IMR-90 (cell line): Measurements from ENCODE around the gene MGAT3. TPM values are rescaled to one million over a fixed set of nuclear protein-coding genes. Genes with fewer than 3 reads are reported as not detected.

Experiments used
- ATAC-seq: fragments of 200-7000 bp; cut with Tn5 transposase; 2 replicates; pipeline ENCODE4 v1.9.1; 2020; ENCODE audit warnings: low read depth, mild to moderate bottlenecking, moderate library complexity
- BruUV-seq: library from RNA; stranded (reverse); fragments of 400-500 nt; replicated peaks from 2 replicates; lab custom pipeline; 2021; lab: Mats Ljungman, UMichigan
- CTCF ChIA-PET: fragments of 300-600 bp; formaldehyde crosslinking; extraction: SDS; loops from one replicate; lab custom pipeline; 2021; ENCODE audit warnings: antibody characterized with exemption; lab: Yijun Ruan, JAX
- POLR2A ChIA-PET: fragments of 300-600 bp; sonication (Branson Sonifier 250); formaldehyde crosslinking; loops from one replicate; lab custom pipeline; 2022; ENCODE audit warnings: antibody characterized with exemption; ENCODE audit not compliant: unreplicated experiment; lab: Charles Lee
- DNase-seq: peaks from one replicate; pipeline ENCODE4 v3.0.0; 2013
- H2AFZ ChIP-seq: replicated peaks from 2 replicates; pipeline ENCODE3; 2013; ENCODE audit warnings: low read length, mild to moderate bottlenecking; ENCODE audit not compliant: poor library complexity
- H2AK5ac ChIP-seq: 2 replicates; pipeline ENCODE4 v1.6.1; 2013; ENCODE audit warnings: low read depth, low read length, inconsistent platforms
- H2AK9ac ChIP-seq: replicated peaks from 2 replicates; pipeline ENCODE3; 2013; ENCODE audit warnings: mild to moderate bottlenecking, low read depth, low read length, moderate library complexity; ENCODE audit not compliant: poor library complexity
- H2BK120ac ChIP-seq: 2 replicates; pipeline ENCODE4 v1.6.1; 2013; ENCODE audit warnings: low read depth, low read length, inconsistent platforms
- H2BK15ac ChIP-seq: 3 replicates; pipeline ENCODE4 v1.6.1; 2013; ENCODE audit warnings: low read depth, low read length, inconsistent platforms
- H2BK20ac ChIP-seq: 2 replicates; pipeline ENCODE4 v1.6.1; 2013; ENCODE audit warnings: low read depth, mild to moderate bottlenecking, inconsistent platforms, low read length, moderate library complexity
- H2BK5ac ChIP-seq: 2 replicates; pipeline ENCODE4 v1.6.1; 2013; ENCODE audit warnings: mild to moderate bottlenecking, low read depth, low read length, inconsistent platforms; ENCODE audit not compliant: poor library complexity, severe bottlenecking
- H3K14ac ChIP-seq: replicated peaks from 2 replicates; pipeline ENCODE4 v1.6.1; 2013; ENCODE audit warnings: low read depth, low read length, inconsistent platforms
- H3K18ac ChIP-seq: 2 replicates; pipeline ENCODE4 v1.6.1; 2013; ENCODE audit warnings: low read depth, low read length, control low read depth
- H3K23ac ChIP-seq: 2 replicates; pipeline ENCODE4 v1.6.1; 2013; ENCODE audit warnings: low read depth, low read length, inconsistent platforms
- H3K27ac ChIP-seq: 2 replicates; pipeline ENCODE4 v1.5.1; 2013; ENCODE audit warnings: mild to moderate bottlenecking, control low read depth, low read length; ENCODE audit not compliant: insufficient read depth
- H3K27me3 ChIP-seq: 2 replicates; pipeline ENCODE4 v1.6.1; 2013; ENCODE audit warnings: low read length; ENCODE audit not compliant: control insufficient read depth, insufficient read depth
- H3K36me3 ChIP-seq: 2 replicates; pipeline ENCODE4 v1.6.1; 2013; ENCODE audit warnings: low read length, mixed read lengths; ENCODE audit not compliant: control insufficient read depth, insufficient read depth
- H3K4ac ChIP-seq: 2 replicates; pipeline ENCODE4 v1.6.1; 2013; ENCODE audit warnings: low read depth, low read length, inconsistent platforms
- H3K4me1 ChIP-seq: 2 replicates; pipeline ENCODE4 v1.6.1; 2013; ENCODE audit warnings: low read length, mixed read lengths; ENCODE audit not compliant: control insufficient read depth, insufficient read depth
- H3K4me2 ChIP-seq: 2 replicates; pipeline ENCODE4 v1.6.1; 2013; ENCODE audit warnings: low read depth, mild to moderate bottlenecking, control low read depth, low read length, moderate library complexity
- H3K4me3 ChIP-seq: 2 replicates; pipeline ENCODE4 v1.5.1; 2013; ENCODE audit warnings: low read depth, mild to moderate bottlenecking, control low read depth, low read length, moderate library complexity; ENCODE audit not compliant: insufficient read depth
- H3K56ac ChIP-seq: 2 replicates; pipeline ENCODE4 v1.6.1; 2013; ENCODE audit warnings: low read length, inconsistent platforms; ENCODE audit not compliant: insufficient read depth; ENCODE audit errors: extremely low read depth
- H3K79me1 ChIP-seq, 2 experiments: 2 replicates each; pipeline ENCODE4 v1.6.1; 2013; ENCODE audit warnings: low read length in 2 of 2, inconsistent platforms in 1 of 2, low read depth in 1 of 2
- H3K9ac ChIP-seq: 2 replicates; pipeline ENCODE4 v1.6.1; 2013; ENCODE audit warnings: low read depth, low read length, control low read depth
- H3K9me1 ChIP-seq: 2 replicates; pipeline ENCODE4 v1.6.1; 2013; ENCODE audit warnings: low read length, inconsistent platforms; ENCODE audit not compliant: insufficient read depth
- H3K9me3 ChIP-seq: 2 replicates; pipeline ENCODE4 v1.6.1; 2013; ENCODE audit warnings: low read length; ENCODE audit not compliant: control insufficient read depth, insufficient read depth
- H4K20me1 ChIP-seq: 2 replicates; pipeline ENCODE4 v1.6.1; 2013; ENCODE audit warnings: low read length, inconsistent platforms; ENCODE audit not compliant: insufficient read depth
- H4K5ac ChIP-seq: 2 replicates; pipeline ENCODE4 v1.6.1; 2013; ENCODE audit warnings: mild to moderate bottlenecking, low read depth, low read length, control low read depth
- H4K8ac ChIP-seq, 2 experiments: 2 replicates each; pipeline ENCODE4 v1.6.1; 2013; ENCODE audit warnings: low read depth in 2 of 2, low read length in 2 of 2, control low read depth in 1 of 2, inconsistent platforms in 1 of 2
- H4K91ac ChIP-seq: 2 replicates; pipeline ENCODE4 v1.6.1; 2013; ENCODE audit warnings: low read depth, low read length, inconsistent platforms; ENCODE audit not compliant: insufficient read depth
- BHLHE40 ChIP-seq: fragments of 150-350 bp; IDR thresholded peaks from 2 replicates; pipeline ENCODE4 v1.6.1; 2016; ENCODE audit warnings: mild to moderate bottlenecking, low read depth, low read length
- CEBPB ChIP-seq: IDR thresholded peaks from 2 replicates; pipeline ENCODE4 v1.6.1; 2012; ENCODE audit warnings: low read depth, low read length, improper control_type of control experiment
- CHD1 ChIP-seq: IDR thresholded peaks from 2 replicates; pipeline ENCODE4 v1.6.1; 2012; ENCODE audit warnings: low read depth, low read length, improper control_type of control experiment
- CTCF ChIP-seq: conservative IDR thresholded peaks from 2 replicates; pipeline ENCODE4 v1.5.1; 2012; ENCODE audit warnings: mild to moderate bottlenecking, low read depth, low read length, improper control_type of control experiment
- ELK1 ChIP-seq: fragments of 150-350 bp; IDR thresholded peaks from 2 replicates; pipeline ENCODE4 v1.6.1; 2016; ENCODE audit warnings: low read depth, mild to moderate bottlenecking, low read length, moderate library complexity, borderline replicate concordance
- FOS ChIP-seq: fragments of 150-350 bp; IDR thresholded peaks from 2 replicates; pipeline ENCODE4 v1.6.1; 2016; ENCODE audit warnings: low read depth, low read length
- MAFK ChIP-seq: IDR thresholded peaks from 2 replicates; pipeline ENCODE4 v1.6.1; 2012; ENCODE audit warnings: low read depth, low read length, improper control_type of control experiment
- MAZ ChIP-seq: IDR thresholded peaks from 2 replicates; pipeline ENCODE4 v1.6.1; 2012; ENCODE audit warnings: low read depth, mild to moderate bottlenecking, low read length, improper control_type of control experiment, moderate library complexity, borderline replicate concordance
- MXI1 ChIP-seq: IDR thresholded peaks from 2 replicates; pipeline ENCODE4 v1.6.1; 2012; ENCODE audit warnings: low read depth, mild to moderate bottlenecking, low read length, moderate library complexity, borderline replicate concordance
- NFE2L2 ChIP-seq: fragments of 150-350 bp; IDR thresholded peaks from 2 replicates; pipeline ENCODE4 v1.6.1; 2016; ENCODE audit warnings: low read depth, mild to moderate bottlenecking, low read length
- POLR2A ChIP-seq: IDR thresholded peaks from 2 replicates; pipeline ENCODE4 v1.6.1; 2012; ENCODE audit warnings: mild to moderate bottlenecking, low read depth, low read length
- RAD21 ChIP-seq: IDR thresholded peaks from 2 replicates; pipeline ENCODE4 v1.6.1; 2012; ENCODE audit warnings: low read length, improper control_type of control experiment
- RCOR1 ChIP-seq: IDR thresholded peaks from 2 replicates; pipeline ENCODE4 v1.6.1; 2012; ENCODE audit warnings: mild to moderate bottlenecking, low read length, improper control_type of control experiment; ENCODE audit not compliant: insufficient replicate concordance
- RFX5 ChIP-seq: IDR thresholded peaks from 2 replicates; pipeline ENCODE4 v1.8.0; 2012; ENCODE audit warnings: low read depth, mild to moderate bottlenecking, low read length, moderate library complexity
- SMC3 ChIP-seq: fragments of 150-350 bp; IDR thresholded peaks from 2 replicates; pipeline ENCODE4 v1.6.1; 2016; ENCODE audit warnings: low read depth, mild to moderate bottlenecking, antibody characterized with exemption, low read length, moderate library complexity
- USF2 ChIP-seq: fragments of 150-350 bp; IDR thresholded peaks from 2 replicates; pipeline ENCODE4 v1.6.1; 2017; ENCODE audit warnings: mild to moderate bottlenecking, antibody characterized with exemption, low read length, low read depth
- WGBS, 2 experiments: methylation state at CpG; one replicate each; pipeline versions ENCODE4 v1.1.5 to v1.1.7; 2013; ENCODE audit warnings: missing lambda C conversion rate in 2 of 2; ENCODE audit not compliant: insufficient read length in 1 of 2; ENCODE audit errors: extremely low coverage in 2 of 2; 5-methylcytosine and 5-hydroxymethylcytosine counted together
- dilution Hi-C: fragments of 300-500 bp; cut with HindIII; formaldehyde crosslinking; loops from one replicate; pipeline ENCODE4 v1.14.3; 2018; ENCODE audit warnings: low sequenced_read_pairs; ENCODE audit not compliant: unreplicated experiment
- in situ Hi-C: fragments of 300-500 bp; cut with MboI; formaldehyde crosslinking; loops from 3 replicates; pipeline ENCODE4 v1.14.3; 2019; ENCODE audit warnings: low sequenced_read_pairs, inconsistent platforms, mixed read lengths
- intact Hi-C: fragments of 100-400 bp; cut with micrococcal nuclease; formaldehyde crosslinking; loops from 2 replicates; pipeline ENCODE4 v1.10.0; 2022
- polyA plus RNA-seq, 3 experiments: library from polyadenylated mRNA; depleted of rRNA; stranded (reverse); fragments of >200 nt; gene quantifications; 2 replicates each; pipeline ENCODE4 v1.2.3, GENCODE V29; 2012; ENCODE audit warnings: low replicate concordance in 1 of 3
- total RNA-seq: library from RNA; depleted of rRNA; stranded (reverse); fragments of >200 nt; gene quantifications from 2 replicates; pipeline ENCODE4 v1.2.3, GENCODE V29; 2012

Gene MGAT3
- total and polyA plus RNA-seq, 2 of the 4 experiments (the other 2 are of a cell fraction) = 0.36 to 1.1 TPM

- TF ChIP-seq RFX5 = no peak
- TF ChIP-seq MAZ = no peak
- no peak for TF ChIP-seq NFE2L2
- no peak for TF ChIP-seq POLR2A
- no peak for TF ChIP-seq MXI1
- TF ChIP-seq RCOR1 = no peak
- TF ChIP-seq MAFK = no peak
- TF ChIP-seq BHLHE40 = no peak
- no peak for TF ChIP-seq RAD21
- no peak for TF ChIP-seq ELK1
- no peak for TF ChIP-seq CEBPB
- TF ChIP-seq FOS = no peak
- no peak for TF ChIP-seq CTCF
- no peak for TF ChIP-seq USF2
- no peak for TF ChIP-seq CHD1
- TF ChIP-seq SMC3 = no peak
- Histone ChIP-seq H3K27ac (no peak overlapping the region), H2BK15ac (no peak overlapping the region), H3K56ac (no peak overlapping the region), H3K4ac (no peak overlapping the region), H2BK120ac (no peak overlapping the region), H2BK5ac (no peak overlapping the region), H3K9me1 (no peaks in the 10 kb centered on the region), H3K9me3 (no peaks in the 10 kb centered on the region), H3K79me1 (no peaks in the 10 kb centered on the region), H3K4me2 (no peak overlapping the region), H3K23ac (no peak overlapping the region), H3K9ac (no peak overlapping the region), H3K36me3 (no peaks in the 10 kb centered on the region), H2AFZ (no peak overlapping the region), H4K20me1 (no peaks in the 10 kb centered on the region), H3K27me3 (peaks cover 10% of the 10 kb centered on the region), H4K5ac (no peak overlapping the region), H2BK20ac (no peak overlapping the region), H2AK5ac (no peak overlapping the region), H3K4me3 (no peak overlapping the region), H2AK9ac (peak overlapping the region; percentile 42), H4K91ac (no peak overlapping the region), H3K14ac (no peak overlapping the region), H3K4me1 (no peaks in the 10 kb centered on the region), H4K8ac (no peak overlapping the region), H3K18ac (no peak overlapping the region)
- in situ Hi-C loops = no loop called here
- no CpG with 5 or more reads among the region's 3 CpGs for WGBS, 2 experiments
- DNase-seq = peak; percentile 64
- intact Hi-C loops = no loop called here
- ChIA-PET CTCF (interaction anchor here (0.8 to 1.5 kb wide), 2 partner anchors 11 kb away, joined by 3 to 5 read pairs; no protein-coding TSS in a partner anchor), POLR2A (no interaction called here)
- dilution Hi-C loops = no loop called here
- peak; percentile 55 for ATAC-seq
- no TSS peak for BruUV-seq
Measured at GRCh38 chr22:39482768-39483167, 26.0 kb downstream of the MGAT3 start.
